Measurements from ENCODE around the gene SEMA5A.

The SEMA5A gene

GRCh38 chr5:9283473-9283872, 262.4 kb downstream of the SEMA5A start:
- DNase-seq (ENCODE audit: low spot score) = no peak
- in situ Hi-C loops (cut with MboI; ENCODE audit: low pct_unique_long_range_greater_than_20kb, low sequenced_read_pairs, unreplicated experiment) = no loop called here
- TF ChIP-seq CTCF (IDR thresholded peaks at IDR 0.05; ENCODE audit: extremely low read depth, insufficient read depth, missing control alignments) = no peak

- in situ Hi-C loops (cut with MboI; ENCODE audit: low pct_unique_long_range_greater_than_20kb, low sequenced_read_pairs, unreplicated experiment) = no loop called here
- TF ChIP-seq CTCF (IDR thresholded peaks at IDR 0.05; ENCODE audit: extremely low read depth, insufficient read depth, missing control alignments) = no peak
- DNase-seq (ENCODE audit: low spot score) = no peak
These were observed 262.9 kb downstream of the SEMA5A start for GRCh38 chr5:9283021-9283420.

- no peak for DNase-seq (ENCODE audit: low spot score)
- no peak for TF ChIP-seq CTCF (IDR thresholded peaks at IDR 0.05; ENCODE audit: extremely low read depth, insufficient read depth, missing control alignments)
- in situ Hi-C loops (cut with MboI; ENCODE audit: low pct_unique_long_range_greater_than_20kb, low sequenced_read_pairs, unreplicated experiment) = no loop called here
These were observed 263.7 kb downstream of the SEMA5A start for GRCh38 chr5:9282211-9282610.

GRCh38 chr5:9279774-9280173, 266.1 kb downstream of the SEMA5A start:
- in situ Hi-C loops (cut with MboI; ENCODE audit: low pct_unique_long_range_greater_than_20kb, low sequenced_read_pairs, unreplicated experiment) = no loop called here
- no peak for DNase-seq (ENCODE audit: low spot score)
- no peak for TF ChIP-seq CTCF (IDR thresholded peaks at IDR 0.05; ENCODE audit: extremely low read depth, insufficient read depth, missing control alignments)

- no peak for DNase-seq (ENCODE audit: low spot score)
- in situ Hi-C loops (cut with MboI; ENCODE audit: low pct_unique_long_range_greater_than_20kb, low sequenced_read_pairs, unreplicated experiment) = no loop called here
- TF ChIP-seq CTCF (IDR thresholded peaks at IDR 0.05; ENCODE audit: extremely low read depth, insufficient read depth, missing control alignments) = no peak
These were observed 266.8 kb downstream of the SEMA5A start for GRCh38 chr5:9278921-9279603.

- in situ Hi-C loops (cut with MboI; ENCODE audit: low pct_unique_long_range_greater_than_20kb, low sequenced_read_pairs, unreplicated experiment) = no loop called here
- no peak for TF ChIP-seq CTCF (IDR thresholded peaks at IDR 0.05; ENCODE audit: extremely low read depth, insufficient read depth, missing control alignments)
- no peak for DNase-seq (ENCODE audit: low spot score)
These were observed 276.9 kb downstream of the SEMA5A start for GRCh38 chr5:9269014-9269413.

Measured in GM13977 (cell line).